Skin epidermis (tissue), 12 donors: ENCODE measurements around the gene MRTFA.
"Not testable (repeated sequence)": the region's sequence is repeated elsewhere in the genome, so short reads cannot be mapped to it uniquely, and the experiment has no call there.

ENCODE experiments used
- H3K27ac ChIP-seq, 21 experiments: fragments of 200-600 bp; sonication (generic) in 11 of 21; one replicate each; pipeline ENCODE4 v1.5.0; 2020; ENCODE audit warnings: mild to moderate bottlenecking in 3 of 21, inconsistent platforms in 2 of 21, moderate library complexity in 2 of 21
- H3K4me3 ChIP-seq, 7 experiments: fragments of 200-600 bp; sonication (generic) in 2 of 7; one replicate each; pipeline ENCODE4 v1.5.0; 2020; ENCODE audit warnings: inconsistent platforms in 2 of 7, mild to moderate bottlenecking in 2 of 7, moderate library complexity in 1 of 7

The MRTFA gene

DNA sequence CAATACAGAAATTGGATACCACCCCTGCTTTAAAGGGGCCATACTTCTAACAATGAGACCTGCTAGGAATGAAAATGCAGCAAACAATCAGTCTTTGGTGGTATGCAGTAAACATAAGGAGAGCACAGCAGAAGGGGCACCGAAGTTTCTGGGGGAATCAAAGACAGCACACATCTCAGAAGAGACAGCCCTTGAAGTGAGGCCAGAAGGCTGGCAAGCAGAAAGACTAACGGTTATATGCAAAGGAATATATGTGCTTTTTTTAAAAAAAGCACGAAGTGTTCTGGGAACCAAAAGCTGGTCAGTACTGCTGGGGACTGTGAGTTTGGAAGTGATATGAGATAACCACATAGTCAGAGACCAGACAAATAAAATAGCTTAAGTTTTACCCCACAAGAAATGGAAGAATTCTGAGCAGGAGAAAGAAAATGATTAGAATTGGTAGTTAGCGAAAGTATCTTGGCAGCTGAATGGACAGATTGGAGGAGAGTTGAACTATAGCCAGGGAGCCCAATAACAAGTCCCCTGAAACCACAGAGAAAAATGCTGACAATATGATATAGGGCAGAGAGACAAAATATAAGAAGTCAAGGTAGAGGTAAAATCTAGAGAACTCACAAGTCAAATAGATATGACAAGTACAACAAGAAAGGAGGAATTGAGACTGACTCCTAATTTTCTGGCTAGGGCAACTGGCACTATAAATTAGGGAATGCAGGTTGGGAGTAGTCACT, 125.7 kb downstream of the MRTFA start:
- H3K4me3 ChIP-seq = no peak overlapping the region
- H3K27ac ChIP-seq = peak overlapping the region in 16 of 21 experiments; percentile 12 to 80 (median 58)

- Histone ChIP-seq H3K4me3 (no peak overlapping the region), H3K27ac (peak overlapping the region in 18 of 21 experiments; percentile 14 to 80 (median 69))
Observed at GRCh38 chr22:40509401-40510134, 127.0 kb downstream of the MRTFA start.

- H3K27ac ChIP-seq = peak overlapping the region in 4 of 21 experiments; percentile 28 to 79 (median 74)
- H3K4me3 ChIP-seq = not testable (repeated sequence)
Observed at GRCh38 chr22:40508046-40508445, 128.5 kb downstream of the MRTFA start.

GRCh38 chr22:40507491-40507890, 129.0 kb downstream of the MRTFA start:
- peak overlapping the region in 1 of 21 experiments; percentile 71 for H3K27ac ChIP-seq
- H3K4me3 ChIP-seq = no peak overlapping the region

GRCh38 chr22:40506762-40507161, 129.8 kb downstream of the MRTFA start:
- Histone ChIP-seq H3K4me3 (no peak overlapping the region), H3K27ac (no peak overlapping the region)

GRCh38 chr22:40504285-40505249, 132.0 kb downstream of the MRTFA start:
- peak overlapping the region in 2 of 21 experiments; percentile 10 to 63 for H3K27ac ChIP-seq
- H3K4me3 ChIP-seq = no peak overlapping the region

- no peak overlapping the region for H3K4me3 ChIP-seq
- peak overlapping the region in 1 of 21 experiments; percentile 5 for H3K27ac ChIP-seq
Observed at GRCh38 chr22:40502919-40503318, 133.6 kb downstream of the MRTFA start.

- H3K27ac ChIP-seq, H3K4me3 ChIP-seq: not testable (repeated sequence)
Observed at GRCh38 chr22:40500465-40500786, 136.1 kb downstream of the MRTFA start.

DNA sequence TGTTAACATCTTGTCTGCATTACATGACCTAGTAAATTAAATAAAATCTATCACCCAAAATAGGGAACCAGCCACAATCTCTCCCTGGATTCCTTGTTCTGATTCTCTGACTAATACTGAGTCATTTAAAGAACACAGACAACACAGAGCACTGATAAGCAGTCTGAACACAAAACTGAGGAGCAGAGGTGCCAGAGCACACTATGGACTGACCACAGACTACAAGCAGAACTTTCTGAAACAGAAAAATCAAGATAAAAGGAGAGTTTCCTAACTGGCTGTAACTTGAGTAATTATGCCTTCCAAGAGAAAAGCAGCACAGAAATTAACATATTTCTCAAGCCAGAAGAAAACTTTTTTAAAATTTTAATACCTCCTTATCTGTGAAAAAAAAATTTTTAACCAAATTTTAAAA, 137.3 kb downstream of the MRTFA start:
- Histone ChIP-seq H3K4me3 (no peak overlapping the region), H3K27ac (peak overlapping the region in 14 of 21 experiments; percentile 2 to 70 (median 56))

- peak overlapping the region in 16 of 21 experiments; percentile 2 to 70 (median 38) for H3K27ac ChIP-seq
Observed at GRCh38 chr22:40498420-40499208, 137.9 kb downstream of the MRTFA start.

DNA sequence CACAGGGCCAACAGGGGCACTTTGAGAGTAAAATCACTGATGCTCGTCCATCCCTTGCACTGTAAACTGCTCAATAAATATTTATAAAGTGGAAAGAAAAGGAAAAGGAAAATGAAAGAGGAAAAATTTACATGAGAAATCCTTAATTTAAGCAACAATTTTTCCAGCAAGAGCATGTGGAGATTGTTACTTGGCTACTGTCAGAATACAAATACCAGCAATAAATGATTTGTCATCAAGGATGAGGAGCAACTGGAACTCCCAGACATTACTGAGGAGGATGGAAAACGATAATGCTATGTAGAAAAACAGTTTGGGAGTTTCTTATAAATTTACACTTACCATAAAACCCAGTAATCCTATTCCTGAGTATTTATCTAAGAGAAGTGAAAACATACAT, 143.1 kb downstream of the MRTFA start:
- Histone ChIP-seq H3K27ac (peak overlapping the region in 12 of 21 experiments; percentile 12 to 82 (median 62)), H3K4me3 (no peak overlapping the region)

More at GRCh38 chr22:40498420-40499208, 137.9 kb downstream of the MRTFA start:
- H3K4me3 ChIP-seq = no peak overlapping the region

DNA sequence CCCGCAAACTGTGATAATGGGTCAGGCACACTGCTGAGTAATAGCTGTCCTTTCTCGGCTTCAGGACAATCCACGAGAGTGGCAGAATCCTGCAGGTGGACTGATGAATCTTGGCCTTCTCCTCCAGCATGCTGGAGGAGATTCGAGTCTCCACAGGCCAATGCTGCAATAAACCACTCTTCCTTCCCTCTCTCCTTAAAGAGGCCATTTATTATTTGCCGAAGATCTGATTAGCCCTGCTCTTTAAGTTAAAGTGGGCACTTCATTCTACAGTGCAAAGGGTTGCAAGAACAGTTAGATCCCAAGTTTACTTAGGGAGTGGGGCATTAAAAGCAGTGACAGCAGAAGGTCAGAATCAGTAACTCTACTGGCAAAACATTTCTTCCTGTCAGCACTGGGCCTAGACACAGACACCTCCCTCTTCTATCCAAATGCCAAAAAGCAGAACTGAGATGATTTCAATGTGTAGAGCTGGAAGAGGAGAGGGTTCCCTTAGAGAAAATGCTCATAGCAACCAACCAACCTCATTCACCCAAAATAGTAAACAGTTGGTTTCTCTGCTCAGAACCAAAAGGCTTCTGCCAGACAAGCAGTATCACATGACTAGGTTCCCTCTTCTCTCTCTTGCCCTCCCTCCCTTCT, 144.4 kb downstream of the MRTFA start:
- Histone ChIP-seq H3K4me3 (no peak overlapping the region), H3K27ac (peak overlapping the region in 20 of 21 experiments; percentile 18 to 82 (median 58))

- Histone ChIP-seq H3K4me3 (no peak overlapping the region), H3K27ac (peak overlapping the region in 1 of 21 experiments; percentile 43)
Observed at GRCh38 chr22:40487663-40488249, 148.8 kb downstream of the MRTFA start.

- Histone ChIP-seq H3K4me3 (no peak overlapping the region), H3K27ac (peak overlapping the region in 14 of 21 experiments; percentile 0 to 61 (median 26))
Observed at GRCh38 chr22:40486962-40487602, 149.4 kb downstream of the MRTFA start.

DNA sequence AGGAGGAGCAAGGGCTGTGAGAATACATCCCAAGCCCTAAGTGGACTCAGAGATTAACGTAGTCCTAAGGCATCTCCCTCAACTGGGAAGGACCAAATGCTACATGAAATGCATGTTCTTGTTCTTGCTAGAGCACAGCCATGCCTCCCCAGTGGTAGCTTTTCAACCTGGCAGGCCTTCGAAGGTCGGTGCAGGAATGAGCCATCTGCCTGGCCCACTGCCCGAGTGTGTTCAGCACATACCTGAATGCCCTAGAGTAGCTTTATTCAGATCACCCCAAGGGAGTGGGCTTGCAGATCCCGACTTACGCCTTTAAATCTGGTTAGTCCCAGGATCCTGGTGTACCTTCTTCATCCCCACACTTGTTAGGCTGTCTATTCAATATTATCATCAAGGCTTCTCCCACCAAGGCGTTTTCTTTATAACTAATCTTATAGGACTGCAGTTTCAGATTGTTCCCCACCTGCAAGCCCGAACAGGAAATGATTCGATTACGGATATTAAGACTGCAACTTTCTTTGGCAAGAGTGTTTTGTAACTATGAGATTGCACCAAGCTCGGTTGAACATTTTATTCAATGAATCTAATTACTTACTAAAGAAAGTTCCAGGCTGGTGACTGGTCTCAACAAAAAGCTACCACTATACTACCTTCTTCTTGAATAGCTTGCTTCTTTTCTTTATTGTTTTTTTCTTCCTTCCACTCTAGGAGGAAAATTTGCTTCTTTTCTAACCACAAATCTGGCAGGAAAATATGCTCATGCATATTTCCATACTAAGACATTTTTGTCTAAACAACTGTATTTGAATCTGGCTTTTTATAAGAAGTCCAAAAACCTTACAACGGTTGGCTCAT, 150.5 kb downstream of the MRTFA start:
- Histone ChIP-seq H3K4me3 (no peak overlapping the region), H3K27ac (peak overlapping the region in 17 of 21 experiments; percentile 0 to 61 (median 26))

DNA sequence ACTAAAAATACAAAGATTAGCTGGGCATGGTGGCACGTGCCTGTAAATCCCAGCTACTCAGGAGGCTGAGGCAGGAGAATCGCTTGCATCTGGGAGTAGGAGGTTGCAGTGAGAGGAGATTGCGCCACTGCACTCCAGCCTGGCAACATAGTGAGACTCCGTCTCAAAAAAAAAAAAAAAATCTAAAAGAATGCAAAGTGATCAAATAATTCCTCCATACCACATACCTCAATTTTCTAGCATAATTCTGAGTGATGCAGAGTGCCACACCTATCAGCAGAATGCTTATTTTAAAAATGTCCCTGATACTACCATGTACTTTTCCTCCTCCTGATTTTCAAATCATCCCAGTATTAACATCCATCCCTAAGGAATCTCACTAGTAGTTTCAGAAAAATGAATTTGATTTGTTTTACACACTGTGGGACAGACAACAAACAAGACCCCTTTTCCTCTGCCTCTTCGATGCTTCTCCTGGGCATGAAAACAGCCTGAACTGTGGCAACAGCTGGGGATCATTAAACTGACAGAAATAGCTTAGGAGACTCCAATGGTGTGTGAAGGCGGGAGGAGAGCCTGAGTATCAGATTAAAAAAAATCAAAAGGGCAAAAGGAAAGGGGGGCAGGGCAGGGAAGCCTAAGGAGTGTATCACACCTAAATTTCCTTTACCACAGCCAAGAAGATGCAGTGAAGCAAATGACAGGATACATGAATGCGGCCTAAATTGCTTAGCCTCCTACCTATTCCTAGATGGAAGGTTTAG, 151.4 kb downstream of the MRTFA start:
- no peak overlapping the region for H3K4me3 ChIP-seq
- H3K27ac ChIP-seq = peak overlapping the region in 10 of 21 experiments; percentile 0 to 61 (median 16)
